ENCODE results near the gene GJD2. TPM values are rescaled to one million over a fixed set of nuclear protein-coding genes. Genes with fewer than 3 reads are reported as not detected.

GJD2 gene
- total RNA-seq, 1 experiment from 2014 or later, result not detected

DNA sequence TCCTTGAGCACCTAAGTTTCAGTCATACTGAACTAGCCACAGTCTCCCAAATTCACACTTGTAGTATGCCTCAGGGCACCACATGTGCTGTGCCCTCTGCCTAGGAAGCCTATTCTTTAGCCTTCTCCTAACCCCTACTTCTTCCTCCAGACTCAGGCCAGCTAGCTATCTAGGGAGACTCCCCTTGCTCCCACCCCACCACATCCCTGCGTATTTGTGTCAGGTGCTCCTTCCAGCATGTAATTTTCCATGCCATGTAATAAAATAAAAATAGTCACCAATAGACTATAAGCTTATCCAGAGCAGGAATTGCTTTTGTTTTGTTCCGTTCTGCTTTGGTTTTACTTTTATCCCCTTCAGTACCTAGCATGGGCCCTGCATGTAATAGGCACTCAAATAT, 14.9 kb upstream of the GJD2 start:
- no peak overlapping the region for H2BK5ac ChIP-seq (ENCODE audit: insufficient read length, low read length)
- Mint-ChIP-seq H3K36me3 (ENCODE audit: insufficient read depth in 1 of 3, low read depth in 3 of 3) (no peaks in the 10 kb centered on the region), H3K9me3 (no peaks in the 10 kb centered on the region), H3K4me1 (peaks cover 19 to 23% of the 10 kb centered on the region in 2 experiments), H3K4me3 (no peak overlapping the region), H3K27ac (no peak overlapping the region; a peak in 1 of 7 replicates), H3K27me3 (ENCODE audit: low read depth) (no peaks in the 10 kb centered on the region; the same call in 1 of the 2 replicates)
- no peak overlapping the region for H3K56ac ChIP-seq (ENCODE audit: insufficient read length, low read depth, low read length)
- H2BK120ac ChIP-seq (ENCODE audit: low read depth, low read length, poor library complexity, severe bottlenecking), result no peak overlapping the region
- no peak overlapping the region for H4K5ac ChIP-seq (ENCODE audit: insufficient read length, low read depth, low read length)
- H3K9ac ChIP-seq (ENCODE audit: extremely low read depth, insufficient read length, low read length), result no peak overlapping the region
- no peak overlapping the region for H4K8ac ChIP-seq (replicated peaks; ENCODE audit: insufficient read length, low read depth, low read length)
- no peaks in the 10 kb centered on the region for H3K9me3 ChIP-seq (ENCODE audit: control insufficient read depth, low read depth, low read length)
- no peak overlapping the region for H3K14ac ChIP-seq (ENCODE audit: insufficient read depth, low read length)
- H3K27ac ChIP-seq (ENCODE audit: insufficient read length, low read depth, low read length), result no peak overlapping the region
- H4K91ac ChIP-seq (ENCODE audit: insufficient read length, low read depth, low read length), result no peak overlapping the region
- no peaks in the 10 kb centered on the region for H3K27me3 ChIP-seq (ENCODE audit: insufficient read depth, low read length)
- H3K79me1 ChIP-seq (ENCODE audit: insufficient read depth, low read depth, low read length, poor library complexity, severe bottlenecking), result no peaks in the 10 kb centered on the region
- H3K23me2 ChIP-seq (ENCODE audit: insufficient read length, low read depth, low read length, poor library complexity, severe bottlenecking), result no peaks in the 10 kb centered on the region
- H3K4ac ChIP-seq (ENCODE audit: low read depth, low read length), result no peak overlapping the region
- no peaks in the 10 kb centered on the region for H3K4me1 ChIP-seq (ENCODE audit: insufficient read depth, low read length)
- no peak overlapping the region for H3T11ph ChIP-seq (ENCODE audit: low read length)
- no peak for DNase-seq
- no peak overlapping the region for H2BK15ac ChIP-seq (ENCODE audit: low read depth, low read length)
- TF ChIP-seq, protein P1, sequence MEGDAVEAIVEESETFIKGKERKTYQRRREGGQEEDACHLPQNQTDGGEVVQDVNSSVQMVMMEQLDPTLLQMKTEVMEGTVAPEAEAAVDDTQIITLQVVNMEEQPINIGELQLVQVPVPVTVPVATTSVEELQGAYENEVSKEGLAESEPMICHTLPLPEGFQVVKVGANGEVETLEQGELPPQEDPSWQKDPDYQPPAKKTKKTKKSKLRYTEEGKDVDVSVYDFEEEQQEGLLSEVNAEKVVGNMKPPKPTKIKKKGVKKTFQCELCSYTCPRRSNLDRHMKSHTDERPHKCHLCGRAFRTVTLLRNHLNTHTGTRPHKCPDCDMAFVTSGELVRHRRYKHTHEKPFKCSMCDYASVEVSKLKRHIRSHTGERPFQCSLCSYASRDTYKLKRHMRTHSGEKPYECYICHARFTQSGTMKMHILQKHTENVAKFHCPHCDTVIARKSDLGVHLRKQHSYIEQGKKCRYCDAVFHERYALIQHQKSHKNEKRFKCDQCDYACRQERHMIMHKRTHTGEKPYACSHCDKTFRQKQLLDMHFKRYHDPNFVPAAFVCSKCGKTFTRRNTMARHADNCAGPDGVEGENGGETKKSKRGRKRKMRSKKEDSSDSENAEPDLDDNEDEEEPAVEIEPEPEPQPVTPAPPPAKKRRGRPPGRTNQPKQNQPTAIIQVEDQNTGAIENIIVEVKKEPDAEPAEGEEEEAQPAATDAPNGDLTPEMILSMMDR (conservative IDR thresholded peaks at IDR 0.05), result no peak
- H2BK12ac ChIP-seq (ENCODE audit: insufficient read length, low read depth, low read length), result no peak overlapping the region
- no peaks in the 10 kb centered on the region for H4K20me1 ChIP-seq (ENCODE audit: control insufficient read depth, insufficient read depth, insufficient read length)
- no peak overlapping the region for H2AK5ac ChIP-seq (ENCODE audit: insufficient read length, low read length)
- no peak overlapping the region for H3K18ac ChIP-seq (ENCODE audit: insufficient read length, low read depth, low read length)
- H3K79me2 ChIP-seq (ENCODE audit: insufficient read depth, low read length), result no peaks in the 10 kb centered on the region
- no peak overlapping the region for H2AFZ ChIP-seq (ENCODE audit: low read length)
- WGBS (ENCODE audit: extremely low coverage, insufficient read length, low lambda C conversion rate), result no CpG with 5 or more reads among the region's 2 CpGs
- H3K4me2 ChIP-seq (ENCODE audit: insufficient read depth, insufficient read length, low read length), result no peak overlapping the region
- H2BK20ac ChIP-seq (ENCODE audit: low read depth, low read length, poor library complexity, severe bottlenecking), result no peak overlapping the region
- H3K23ac ChIP-seq (ENCODE audit: insufficient read length, low read depth, low read length), result no peak overlapping the region
